Right atrium auricular region (tissue), 2 donors: ENCODE results near the gene GPSM3. TPM values are rescaled to one million over a fixed set of nuclear protein-coding genes. Genes with fewer than 3 reads are reported as not detected.

Experiments
- DNase-seq: peaks from one replicate; pipeline ENCODE4 v3.0.0-alpha.2; 2019; ENCODE audit warnings: low spot score
- H3K27ac ChIP-seq, 2 donors: fragments of 200-600 bp; sonication (generic); 1 replicate in 1 of 2; 2 replicates in 1 of 2; pipeline ENCODE4 v1.5.1; 2016 to 2019
- H3K27me3 ChIP-seq, 2 donors: fragments of 200-600 bp; sonication (generic); one replicate each; pipeline versions ENCODE4 v1.5.1 to v1.6.0; 2017 to 2019
- H3K36me3 ChIP-seq: fragments of 200-600 bp; sonication (generic); one replicate; pipeline ENCODE4 v1.5.1; 2016
- H3K4me1 ChIP-seq, 2 donors: fragments of 200-600 bp; sonication (generic); one replicate each; pipeline versions ENCODE4 v1.5.1 to v1.6.0; 2017 to 2019
- H3K4me3 ChIP-seq, 2 donors: fragments of 200-600 bp; sonication (generic); 1 replicate in 1 of 2; 2 replicates in 1 of 2; pipeline ENCODE4 v1.5.1; 2017 to 2019; ENCODE audit warnings: mild to moderate bottlenecking in 1 of 2, moderate library complexity in 1 of 2
- H3K9me3 ChIP-seq, 2 donors: fragments of 200-600 bp; sonication (generic); one replicate each; pipeline ENCODE4 v1.5.1; 2019
- total RNA-seq, 2 donors: library from RNA; depleted of rRNA; stranded (reverse); fragments of >200 nt; gene quantifications; one replicate each; pipeline ENCODE4 v1.1.0, GENCODE V29; 2016
- TF ChIP-seq, protein P1 (sequence below), 2 donors: fragments of 200-600 bp; sonication (generic); IDR thresholded peaks; one replicate each; pipeline ENCODE4 v1.5.1; 2019; ENCODE audit warnings: antibody characterized with exemption in 2 of 2

The GPSM3 gene
- total RNA-seq, 2 donors from 2014 or later, result 3.6 to 9.0 TPM

DNA sequence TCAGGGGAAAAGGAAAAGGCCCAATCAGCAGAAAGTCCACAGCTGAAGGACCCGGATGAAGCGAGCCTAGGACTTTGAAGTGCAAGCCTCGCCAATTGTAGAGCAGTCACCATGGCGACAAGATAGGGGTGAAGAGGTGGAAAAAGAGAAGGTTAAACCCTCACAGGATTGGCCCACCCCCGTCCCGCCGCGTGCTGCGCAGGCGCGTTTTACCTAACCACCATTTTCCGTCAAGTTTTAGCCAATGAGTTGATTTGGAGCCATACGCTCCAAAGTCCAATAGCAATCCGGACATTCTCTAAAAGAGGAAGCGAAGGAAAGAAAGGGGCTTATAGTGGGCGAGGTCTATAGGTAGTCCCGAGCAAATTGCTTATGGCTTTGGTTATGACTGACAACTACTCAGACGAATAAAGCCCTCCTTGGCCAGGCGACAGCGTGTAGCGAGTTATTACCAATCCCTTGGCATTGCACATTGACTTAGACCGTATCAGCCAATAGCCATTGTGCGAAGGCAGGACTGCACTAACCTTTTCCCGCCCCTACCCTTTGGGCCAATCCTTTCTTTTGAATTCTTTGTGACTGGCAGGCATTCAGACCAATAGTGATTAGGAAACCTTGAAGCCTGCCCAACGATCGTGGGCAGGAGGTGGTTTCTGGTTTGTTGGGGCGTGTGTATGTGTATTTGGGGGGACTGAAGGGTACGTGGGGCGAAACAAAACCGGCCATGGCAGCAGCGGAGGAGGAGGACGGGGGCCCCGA lies 14.5 kb downstream of the GPSM3 start, which contains the start of gene RNF5:
RNF5 (plus strand) TSS at position 618 of the 759 bp plus-strand sequence; CDS start at position 725, 107 bp downstream.
- peak within 1 kb of the TSS; percentile 92 to 94 for H3K27ac ChIP-seq
- no peaks in the 10 kb centered on the region for H3K27me3 ChIP-seq
- H3K4me1 ChIP-seq, result peaks cover 0 to 61% of the 10 kb centered on the region in 2 donors
- DNase-seq, result peak; percentile 99
- H3K4me3 ChIP-seq, result peak within 1 kb of the TSS; percentile 88 to 95
- H3K36me3 ChIP-seq, result peaks cover 25% of the 10 kb centered on the region
- no peaks in the 10 kb centered on the region for H3K9me3 ChIP-seq
- TF ChIP-seq, protein P1, sequence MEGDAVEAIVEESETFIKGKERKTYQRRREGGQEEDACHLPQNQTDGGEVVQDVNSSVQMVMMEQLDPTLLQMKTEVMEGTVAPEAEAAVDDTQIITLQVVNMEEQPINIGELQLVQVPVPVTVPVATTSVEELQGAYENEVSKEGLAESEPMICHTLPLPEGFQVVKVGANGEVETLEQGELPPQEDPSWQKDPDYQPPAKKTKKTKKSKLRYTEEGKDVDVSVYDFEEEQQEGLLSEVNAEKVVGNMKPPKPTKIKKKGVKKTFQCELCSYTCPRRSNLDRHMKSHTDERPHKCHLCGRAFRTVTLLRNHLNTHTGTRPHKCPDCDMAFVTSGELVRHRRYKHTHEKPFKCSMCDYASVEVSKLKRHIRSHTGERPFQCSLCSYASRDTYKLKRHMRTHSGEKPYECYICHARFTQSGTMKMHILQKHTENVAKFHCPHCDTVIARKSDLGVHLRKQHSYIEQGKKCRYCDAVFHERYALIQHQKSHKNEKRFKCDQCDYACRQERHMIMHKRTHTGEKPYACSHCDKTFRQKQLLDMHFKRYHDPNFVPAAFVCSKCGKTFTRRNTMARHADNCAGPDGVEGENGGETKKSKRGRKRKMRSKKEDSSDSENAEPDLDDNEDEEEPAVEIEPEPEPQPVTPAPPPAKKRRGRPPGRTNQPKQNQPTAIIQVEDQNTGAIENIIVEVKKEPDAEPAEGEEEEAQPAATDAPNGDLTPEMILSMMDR (IDR thresholded peaks at IDR 0.05), result no peak

DNA sequence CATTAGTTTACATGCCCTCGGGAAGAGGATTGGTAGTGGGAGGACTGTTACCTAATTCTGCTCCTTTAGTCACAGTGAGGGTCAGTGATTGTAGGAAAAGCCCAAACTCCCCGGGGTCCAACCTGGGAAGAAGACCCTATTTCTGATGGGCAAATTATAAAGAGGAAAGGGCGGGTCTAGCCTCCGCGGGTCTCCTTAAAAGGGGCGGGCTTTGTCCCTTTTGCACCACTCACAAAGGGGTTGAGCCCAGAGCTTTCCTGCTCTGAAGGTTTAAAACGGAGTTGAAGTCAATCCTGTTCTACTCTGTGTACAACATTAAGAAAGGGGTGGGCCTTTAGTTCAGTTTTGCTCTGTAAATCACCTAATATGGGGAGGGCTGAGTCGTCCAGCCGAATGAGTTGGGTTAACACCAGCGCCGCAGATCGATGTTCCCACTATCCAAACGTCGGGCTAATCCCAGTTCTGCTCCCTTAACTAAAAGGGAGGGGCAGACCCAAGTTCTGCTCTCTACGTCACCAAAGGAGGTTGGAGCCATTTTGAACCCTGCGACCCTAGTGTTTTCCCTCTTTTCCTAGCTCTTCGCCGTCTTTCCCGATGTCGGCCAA lies 15.2 kb downstream of the GPSM3 start:
- TF ChIP-seq, protein P1 (IDR thresholded peaks at IDR 0.05), result no peak
- H3K4me1 ChIP-seq, result peaks cover 0 to 61% of the 10 kb centered on the region in 2 donors

DNA sequence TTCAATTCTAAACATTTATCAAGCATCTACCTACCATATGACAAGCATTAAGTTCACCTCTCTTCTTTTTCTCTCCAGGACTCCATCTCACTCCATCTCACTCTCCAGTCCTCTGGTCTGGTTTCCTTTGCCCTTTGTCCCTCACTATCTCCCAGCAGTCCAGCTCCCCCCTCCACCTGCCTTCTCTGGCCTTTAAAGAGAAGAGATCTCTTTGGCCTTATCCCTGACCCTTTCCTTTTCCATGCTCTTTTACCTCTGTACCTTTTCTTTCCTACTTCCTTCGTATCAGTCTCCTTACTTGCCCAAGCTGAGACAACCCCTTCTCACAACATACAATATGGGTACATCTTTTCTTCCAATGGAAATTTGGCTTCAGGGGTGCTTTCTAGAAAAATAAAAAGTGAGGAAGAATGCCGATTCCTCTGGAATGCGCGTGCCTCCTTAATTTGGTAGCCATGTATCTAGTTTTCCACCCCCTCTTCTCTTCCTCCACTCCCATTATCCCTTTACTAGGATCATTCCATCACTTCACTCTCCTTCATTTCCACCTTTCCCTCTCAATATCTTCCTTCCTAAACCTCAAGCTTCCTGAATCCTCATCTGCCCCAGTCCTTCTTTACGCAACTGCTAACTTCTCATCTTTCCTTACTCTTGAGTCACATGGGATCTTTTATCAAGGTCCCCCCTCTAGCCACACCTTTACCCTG lies 15.8 kb downstream of the GPSM3 start:
- peaks cover 0 to 57% of the 10 kb centered on the region in 2 donors for H3K4me1 ChIP-seq
- H3K4me3 ChIP-seq, result peak overlapping the region; percentile 88 to 95
- peak overlapping the region; percentile 92 to 94 for H3K27ac ChIP-seq
- H3K9me3 ChIP-seq, result no peaks in the 10 kb centered on the region
- TF ChIP-seq, protein P1 (IDR thresholded peaks at IDR 0.05), result no peak
- no peaks in the 10 kb centered on the region for H3K27me3 ChIP-seq
- peaks cover 16% of the 10 kb centered on the region for H3K36me3 ChIP-seq
- no peak for DNase-seq

More for the DNA sequence above, 15.2 kb downstream of the GPSM3 start:
- H3K36me3 ChIP-seq, result peaks cover 20% of the 10 kb centered on the region
- H3K27ac ChIP-seq, result peak overlapping the region; percentile 92 to 94
- H3K9me3 ChIP-seq, result no peaks in the 10 kb centered on the region
- no peak for DNase-seq
- no peaks in the 10 kb centered on the region for H3K27me3 ChIP-seq
- H3K4me3 ChIP-seq, result peak overlapping the region; percentile 88 to 95

DNA sequence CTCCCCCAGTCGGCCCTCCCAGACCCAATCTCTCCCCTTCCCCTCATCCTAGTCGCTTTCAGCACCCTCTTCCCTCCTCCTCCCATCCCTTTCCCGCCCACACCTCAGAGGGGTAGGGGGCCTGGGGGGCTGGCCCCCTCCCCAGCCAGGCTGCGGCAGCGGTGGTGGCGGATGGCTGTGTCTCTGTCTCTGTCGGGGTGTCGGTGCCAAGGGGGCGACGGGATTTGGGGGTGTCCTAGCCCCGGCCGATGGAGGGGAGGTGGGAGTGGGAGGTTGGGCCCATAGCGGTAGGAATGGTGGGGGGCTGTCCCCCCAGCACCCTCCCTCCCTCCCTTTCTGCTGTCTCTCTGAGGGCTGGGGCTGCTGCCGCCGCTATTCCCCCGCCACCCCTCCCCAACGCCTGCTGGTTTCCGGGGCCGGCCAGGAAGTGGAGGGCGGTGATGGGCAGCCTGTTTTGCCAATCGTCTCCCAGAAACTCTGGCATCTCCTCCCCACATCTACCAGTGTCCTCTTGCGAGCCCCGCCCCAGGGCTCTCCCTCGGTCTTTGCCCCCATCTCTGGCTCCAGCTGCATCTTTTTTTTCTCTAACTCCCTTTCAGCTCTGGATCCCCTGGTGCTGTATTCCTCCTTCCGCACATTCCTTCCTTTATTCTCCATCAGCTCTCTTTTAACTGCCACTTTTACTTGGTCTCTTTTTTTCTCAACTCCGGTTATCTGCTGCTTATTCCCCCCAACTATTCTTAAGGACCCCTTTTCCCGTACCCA lies 16.6 kb downstream of the GPSM3 start, which contains the start of gene AGPAT1:
AGPAT1 (minus strand) TSS at position 374 of the 765 bp plus-strand sequence. CDS start 4,588 bp downstream, outside the sequence.
- peak; percentile 94 for DNase-seq
- Histone ChIP-seq H3K4me1 (peaks cover 0 to 50% of the 10 kb centered on the region in 2 donors), H3K36me3 (peaks cover 11% of the 10 kb centered on the region), H3K27me3 (no peaks in the 10 kb centered on the region), H3K27ac (peak within 1 kb of the TSS; percentile 92 to 94), H3K9me3 (no peaks in the 10 kb centered on the region), H3K4me3 (peak within 1 kb of the TSS; percentile 88 to 95)
- TF ChIP-seq, protein P1 (IDR thresholded peaks at IDR 0.05), result no peak

DNA sequence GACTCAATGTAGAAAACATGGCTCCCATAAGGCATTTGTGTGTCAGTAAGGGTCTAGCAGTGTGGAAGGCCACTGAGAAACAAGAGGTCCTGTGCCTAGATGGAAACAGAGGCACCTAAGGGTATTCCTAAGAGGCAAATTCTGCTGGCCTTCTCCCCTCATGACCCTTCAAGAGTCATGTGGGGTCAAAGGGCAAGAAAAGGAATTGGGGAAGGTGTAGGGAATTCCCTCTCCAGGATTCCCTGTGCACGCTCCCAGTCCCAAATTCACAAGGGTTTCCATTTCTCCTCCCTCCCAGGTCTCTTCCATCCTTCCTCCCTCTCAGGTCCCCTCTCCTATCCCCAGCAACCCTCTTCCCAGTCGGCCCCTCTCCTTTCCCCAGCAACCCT lies 17.1 kb downstream of the GPSM3 start:
- H3K4me1 ChIP-seq, result peaks cover 0 to 45% of the 10 kb centered on the region in 2 donors
- H3K27me3 ChIP-seq, result no peaks in the 10 kb centered on the region
- peak overlapping the region; percentile 88 to 95 for H3K4me3 ChIP-seq
- H3K27ac ChIP-seq, result peak overlapping the region; percentile 92 to 94
- DNase-seq, result no peak
- TF ChIP-seq, protein P1 (IDR thresholded peaks at IDR 0.05), result no peak
- no peaks in the 10 kb centered on the region for H3K9me3 ChIP-seq
- peaks cover 8% of the 10 kb centered on the region for H3K36me3 ChIP-seq
